HG03045 (cell line): Measurements from ENCODE around the gene MS4A15.
"Not testable (repeated sequence)": the region's sequence is repeated elsewhere in the genome, so short reads cannot be mapped to it uniquely, and the experiment has no call there.

Experiments used
- ATAC-seq: cut with Tn5 transposase; IDR thresholded peaks from one replicate; pipeline ENCODE4 v1.9.1; 2021; ENCODE audit warnings: mild to moderate bottlenecking, moderate library complexity; ENCODE audit not compliant: unreplicated experiment

MS4A15 gene

DNA sequence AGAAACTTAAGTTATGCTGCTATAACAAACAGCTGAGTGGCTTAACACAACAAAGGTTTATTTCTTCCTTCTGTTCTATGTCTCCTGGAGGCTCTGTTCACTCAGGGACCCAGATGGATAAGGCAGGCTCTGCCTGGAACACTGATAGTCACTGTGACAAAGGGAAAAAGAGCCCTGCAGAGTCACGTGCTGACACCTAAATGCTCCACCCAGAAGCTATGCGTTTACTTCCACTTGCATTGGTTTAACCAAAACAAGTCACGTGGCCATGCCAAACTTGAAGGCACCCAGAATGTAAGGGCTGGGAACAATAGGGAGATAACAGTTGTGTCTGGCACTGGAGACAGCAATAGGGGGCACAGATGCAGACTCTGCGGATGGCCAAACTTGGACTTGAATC is 3.4 kb upstream of the MS4A15 start:
- no peak for ATAC-seq

DNA sequence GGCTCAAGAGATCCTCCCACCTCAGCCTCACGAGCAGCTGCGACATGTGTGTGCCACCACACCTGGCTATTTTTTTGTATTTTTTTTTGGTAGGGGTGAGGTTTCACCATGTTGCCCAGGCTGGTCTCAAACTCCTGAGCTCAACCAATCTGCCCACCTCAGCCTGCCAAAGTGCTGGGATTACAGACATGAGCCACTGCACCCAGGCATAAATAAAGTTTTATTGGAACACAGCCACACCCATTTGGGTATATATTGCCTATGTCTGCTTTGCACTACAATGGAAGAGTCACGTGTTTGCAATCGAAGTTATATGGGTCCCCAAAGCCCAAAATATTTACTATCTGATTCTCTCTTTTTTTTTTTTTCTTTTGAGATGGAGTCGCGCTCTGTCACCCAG is 1.8 kb upstream of the MS4A15 start:
- ATAC-seq: no peak

DNA sequence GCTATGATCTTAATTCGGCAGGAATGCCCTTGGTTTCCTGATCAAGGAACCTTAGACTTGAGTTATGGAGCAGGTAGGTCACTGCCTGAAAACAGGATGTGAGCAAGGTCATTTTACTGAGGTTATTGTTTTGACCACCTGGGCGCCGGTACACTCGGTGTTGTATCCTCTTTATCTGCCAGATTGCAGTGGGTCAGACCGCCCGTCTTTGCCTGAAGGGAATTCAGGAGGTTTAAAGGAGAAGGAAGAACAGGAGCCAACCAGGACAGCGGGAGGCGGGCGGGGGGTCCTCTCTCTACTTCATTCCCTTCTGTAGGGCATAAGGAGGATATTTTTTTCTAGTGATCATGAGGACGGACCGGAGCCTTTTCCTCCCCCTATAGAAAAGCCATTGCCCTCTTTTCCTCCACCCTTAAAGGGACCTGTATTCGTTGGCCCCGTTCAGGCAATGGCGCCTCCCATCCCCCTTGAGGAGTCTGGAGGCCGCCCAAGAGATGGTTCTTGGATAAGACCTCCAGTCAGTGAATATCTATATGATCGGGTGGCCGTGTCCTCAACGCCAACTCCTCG is 649 bp downstream of the MS4A15 start:
- no peak for ATAC-seq

DNA sequence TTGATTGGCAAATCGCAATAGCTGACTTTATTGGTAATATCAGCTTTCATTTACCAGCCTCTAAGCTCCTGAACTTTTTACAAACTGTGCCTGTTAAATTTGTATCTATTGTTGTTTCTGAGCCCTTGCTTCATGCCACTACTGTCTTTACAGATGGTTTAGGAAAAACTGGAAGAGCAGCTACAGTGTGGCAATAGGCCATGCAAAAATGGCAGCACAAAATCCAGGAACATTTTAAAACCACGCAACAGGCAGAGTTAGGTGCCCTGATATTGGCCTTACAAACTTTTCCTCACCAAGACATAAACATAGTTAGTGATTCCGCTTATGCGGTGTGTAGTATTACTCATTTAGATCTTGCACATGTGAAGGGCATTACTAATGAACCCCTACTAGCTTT is 2.0 kb downstream of the MS4A15 start:
- not testable (repeated sequence) for ATAC-seq

DNA sequence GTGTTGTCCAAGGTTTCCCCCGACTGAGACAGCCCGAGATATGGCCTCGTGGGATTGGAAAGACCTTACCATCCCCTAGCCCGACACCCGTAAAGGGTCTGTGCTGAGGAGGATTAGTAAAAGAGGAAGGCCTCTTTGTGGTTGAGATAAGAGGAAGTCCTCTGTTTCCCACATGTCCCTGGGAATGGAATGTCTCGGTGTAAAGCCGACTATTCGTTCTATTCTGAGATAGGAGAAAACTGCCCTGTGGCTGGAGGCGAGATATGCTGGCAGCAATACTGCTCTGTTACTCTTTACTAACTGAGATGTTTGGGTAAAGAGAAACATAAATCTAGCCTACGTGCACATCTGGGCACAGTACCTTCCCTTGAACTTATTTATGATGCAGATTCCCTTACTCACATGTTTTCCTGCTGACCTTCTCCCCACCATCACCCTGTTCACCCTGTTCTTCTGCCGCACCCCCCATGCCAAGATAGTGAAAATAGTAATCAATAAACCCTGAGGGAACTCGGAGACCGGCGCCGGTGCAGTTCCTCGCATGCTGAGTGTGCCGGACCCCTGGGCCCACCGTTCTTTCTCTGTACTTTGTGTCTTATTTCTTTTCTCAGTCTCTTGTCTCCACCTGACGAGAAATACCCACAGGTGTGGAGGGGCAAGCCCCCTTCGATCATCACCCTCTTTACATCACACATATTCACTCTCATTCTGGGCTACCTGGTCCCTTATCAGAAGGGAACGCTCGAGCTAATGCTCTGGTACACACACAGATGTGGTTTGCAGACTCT is 3.0 kb downstream of the MS4A15 start:
- not testable (repeated sequence) for ATAC-seq

DNA sequence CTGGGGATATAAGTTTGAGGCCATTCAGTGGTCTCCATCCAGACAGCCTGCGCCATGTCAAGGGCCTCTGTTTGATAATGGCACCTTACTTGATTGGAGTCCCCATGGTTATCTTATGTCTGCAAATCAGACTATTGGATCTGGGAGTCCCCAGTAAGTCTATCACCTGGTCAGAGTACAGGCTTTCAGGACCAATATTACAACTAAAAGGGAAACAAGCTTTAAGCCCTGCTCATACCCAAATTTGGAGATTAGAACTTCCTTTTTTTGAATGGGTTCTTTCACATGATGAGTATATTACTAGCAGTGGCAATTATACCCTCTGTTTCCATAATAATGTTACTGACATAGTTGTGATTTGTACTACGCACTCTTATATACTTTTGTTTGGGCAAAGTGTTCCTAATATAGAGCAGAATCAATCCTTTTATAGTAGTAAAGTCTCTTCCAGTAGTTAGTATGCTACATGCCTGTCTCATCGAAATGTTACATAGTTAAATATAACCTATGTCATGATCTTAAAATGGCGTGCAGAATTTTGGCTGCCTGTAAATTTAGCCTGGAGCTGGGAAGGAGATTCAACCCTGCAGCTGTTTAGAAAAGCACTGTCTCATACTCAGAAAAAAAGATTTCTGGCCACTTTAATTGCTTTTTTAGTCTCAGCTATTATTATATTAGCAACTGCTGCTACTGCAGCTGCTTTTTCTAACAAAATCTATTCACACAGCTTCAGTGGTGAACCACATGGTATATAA is 4.9 kb downstream of the MS4A15 start:
- peak; percentile 27 for ATAC-seq

DNA sequence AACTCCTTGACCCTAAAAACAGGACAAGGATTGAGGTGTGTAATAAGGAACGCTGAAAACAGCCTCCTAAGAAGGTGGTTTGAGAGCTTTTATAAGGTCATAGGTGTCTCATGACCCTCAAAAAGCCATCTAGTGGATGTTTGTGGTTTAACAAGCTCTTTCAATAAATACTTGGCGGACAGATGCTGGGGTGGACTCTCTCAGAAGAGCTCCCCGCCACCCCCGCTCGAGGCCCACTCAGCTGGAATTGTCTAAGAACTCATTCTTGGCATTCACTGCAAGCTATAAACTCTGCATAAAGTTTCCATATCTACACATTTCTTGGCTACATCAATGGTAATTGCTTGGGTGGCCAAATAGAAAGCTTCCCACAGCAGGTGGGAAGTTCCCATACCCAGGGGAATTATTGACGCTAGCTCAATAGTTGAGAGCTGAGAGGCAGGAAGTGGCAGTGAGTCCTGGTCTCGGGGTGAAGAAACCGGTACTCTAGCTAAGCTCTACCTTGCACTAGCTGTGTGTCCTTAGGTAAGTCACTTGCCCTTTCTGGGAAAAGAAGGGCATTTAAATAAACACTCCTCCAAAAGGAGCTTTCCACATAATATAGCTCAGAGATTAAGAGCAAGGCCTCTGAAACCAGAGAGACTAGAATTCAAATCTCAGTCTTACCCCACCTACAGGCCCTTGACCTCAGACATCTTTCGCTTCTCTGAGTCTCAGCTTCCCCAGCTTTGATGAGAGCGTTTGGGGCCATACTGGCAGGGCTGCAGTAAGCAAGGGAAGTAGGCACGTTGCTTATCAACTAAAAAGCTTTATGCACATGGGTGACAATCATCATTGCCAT is 6.4 kb downstream of the MS4A15 start:
- peak; percentile 58 for ATAC-seq

DNA sequence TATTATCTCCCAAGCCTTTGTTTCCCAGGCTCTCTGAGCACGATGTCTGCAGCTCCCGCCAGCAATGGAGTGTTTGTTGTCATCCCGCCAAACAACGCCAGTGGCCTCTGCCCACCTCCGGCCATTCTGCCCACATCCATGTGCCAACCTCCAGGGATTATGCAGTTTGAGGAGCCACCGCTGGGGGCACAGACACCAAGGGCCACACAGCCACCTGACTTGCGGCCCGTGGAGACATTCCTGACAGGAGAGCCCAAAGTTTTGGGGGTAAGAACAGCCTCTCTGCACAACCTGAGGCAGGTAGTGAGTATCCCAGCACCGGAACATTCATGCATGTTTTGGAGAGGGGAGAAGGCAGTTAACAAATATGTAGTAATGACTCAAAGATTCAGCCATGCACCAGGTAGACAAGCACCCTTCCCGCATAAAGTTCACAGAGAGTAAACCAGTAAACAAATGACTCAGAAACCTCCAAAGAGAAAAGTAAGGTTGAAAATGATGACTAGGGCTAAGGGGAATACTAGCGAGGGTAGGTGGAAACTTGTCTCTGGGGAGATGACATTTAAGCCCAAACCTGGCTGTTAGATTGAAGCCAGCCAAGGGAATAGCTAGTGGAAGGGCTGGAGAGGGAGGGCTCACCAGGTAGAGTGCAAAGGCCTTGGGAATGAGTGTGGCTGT is 7.2 kb downstream of the MS4A15 start:
- ATAC-seq: peak; percentile 29

DNA sequence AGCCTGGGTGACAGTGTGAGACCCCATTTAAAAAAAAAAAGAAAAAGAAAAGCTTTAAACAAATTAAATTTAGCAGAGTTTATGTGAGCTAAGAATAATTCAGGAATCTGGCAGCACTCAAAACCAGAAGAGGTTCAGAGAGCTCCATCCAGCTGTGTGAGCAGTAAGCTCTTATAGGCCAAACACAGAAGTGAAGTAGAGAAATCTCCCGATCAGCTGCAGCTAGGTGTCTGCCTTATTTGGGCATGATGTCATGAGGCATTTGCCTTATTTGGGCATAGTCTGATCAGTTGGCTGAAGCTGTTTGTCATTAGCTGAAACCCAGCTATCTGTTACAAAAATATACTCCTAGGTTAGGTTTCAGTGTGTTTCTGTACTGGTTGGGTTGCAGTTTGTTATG is 8.2 kb downstream of the MS4A15 start:
- ATAC-seq: peak; percentile 41

DNA sequence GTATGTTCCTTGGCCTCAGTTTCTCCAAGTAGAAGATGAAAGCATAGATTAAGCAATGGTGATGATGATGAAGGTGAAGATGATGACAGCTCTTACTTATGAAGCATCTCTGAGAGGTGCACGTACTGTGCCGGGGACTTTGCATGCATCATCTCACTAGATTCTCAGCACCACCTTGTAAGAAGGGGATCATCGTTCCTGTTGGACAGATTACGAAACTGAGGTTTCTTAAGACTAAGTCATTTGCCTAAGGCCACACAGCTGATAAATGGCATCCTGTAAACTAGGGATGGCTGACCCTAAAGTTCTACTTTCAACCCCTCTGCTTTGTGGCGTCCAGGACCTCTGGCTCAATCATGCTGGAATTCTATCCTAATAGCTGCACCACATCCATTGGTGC is 8.7 kb downstream of the MS4A15 start:
- ATAC-seq: no peak

DNA sequence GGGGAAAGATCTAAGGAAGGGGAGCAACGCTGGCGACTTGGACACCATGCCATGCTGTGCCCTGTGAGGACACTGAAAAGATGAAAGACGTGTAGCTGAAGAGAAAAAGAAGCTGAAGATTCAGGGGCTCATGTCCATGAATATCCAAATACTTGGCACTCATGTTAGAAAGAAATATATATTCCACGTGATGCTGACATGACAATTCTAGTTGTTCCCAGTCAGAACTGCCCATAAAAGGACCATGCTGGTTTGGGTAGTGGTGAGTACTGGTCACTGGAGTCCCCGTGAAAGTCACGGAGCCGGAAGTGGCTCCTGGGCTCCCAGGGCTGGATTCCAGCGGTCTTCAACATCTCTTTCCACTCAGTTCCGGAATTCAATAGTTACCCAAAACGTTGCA is 9.9 kb downstream of the MS4A15 start:
- no peak for ATAC-seq

DNA sequence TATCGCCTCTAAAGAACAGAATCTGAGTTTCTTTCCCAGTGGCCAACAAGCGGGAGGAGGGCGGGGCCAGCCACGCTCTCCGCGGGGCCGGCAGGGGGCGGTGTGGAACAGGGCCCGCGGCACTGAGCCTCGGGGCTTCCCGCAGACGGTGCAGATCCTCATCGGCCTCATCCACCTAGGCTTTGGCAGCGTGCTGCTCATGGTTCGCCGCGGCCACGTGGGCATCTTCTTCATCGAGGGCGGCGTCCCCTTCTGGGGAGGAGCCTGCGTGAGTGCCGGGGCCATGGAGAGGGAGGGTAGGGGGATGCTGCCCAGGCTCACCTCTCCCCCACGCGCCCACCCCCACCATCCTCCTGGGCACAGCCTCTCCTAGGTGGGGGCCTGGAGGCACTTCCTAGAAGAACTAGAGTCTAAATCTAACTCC is 10.7 kb downstream of the MS4A15 start:
- no peak for ATAC-seq

DNA sequence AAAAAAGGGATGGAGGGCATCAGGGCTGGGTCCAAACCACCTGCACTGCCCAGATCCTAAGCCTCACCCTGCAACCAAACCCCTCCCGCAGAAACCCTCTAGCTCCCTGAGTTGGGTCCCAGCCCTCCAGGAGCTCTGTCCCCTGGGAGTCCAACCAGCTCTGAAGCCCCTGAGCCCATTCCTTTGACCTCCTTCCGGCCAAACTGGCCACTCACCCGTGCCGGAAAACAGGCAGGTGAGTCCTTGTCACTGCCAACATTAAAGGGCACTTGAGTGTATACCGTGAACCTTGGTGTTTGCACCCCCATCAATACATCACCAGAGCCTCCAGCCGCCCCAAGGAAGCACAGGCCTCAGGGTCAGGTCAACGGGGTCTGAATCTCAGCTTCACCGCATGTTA is 11.5 kb downstream of the MS4A15 start:
- no peak for ATAC-seq

DNA sequence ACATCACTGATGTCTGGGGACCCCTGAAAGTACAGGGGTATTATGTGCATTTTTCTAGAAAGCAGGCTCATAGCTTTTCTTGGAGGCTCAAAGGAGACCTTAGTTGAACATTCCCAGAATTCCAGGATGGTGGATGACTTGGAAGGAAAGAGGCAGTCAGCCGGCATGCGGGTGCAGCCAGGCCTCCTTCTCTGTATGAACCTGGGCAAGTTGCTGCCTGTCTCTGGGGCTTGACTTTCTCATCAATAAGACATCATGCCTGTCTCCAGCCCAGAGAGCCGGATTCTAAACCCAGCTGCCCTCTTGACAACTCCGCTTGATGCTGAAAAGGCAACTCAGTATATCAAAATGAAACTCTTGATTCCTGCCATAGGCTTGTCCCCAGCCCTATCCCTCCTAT is 12.6 kb downstream of the MS4A15 start:
- no peak for ATAC-seq

DNA sequence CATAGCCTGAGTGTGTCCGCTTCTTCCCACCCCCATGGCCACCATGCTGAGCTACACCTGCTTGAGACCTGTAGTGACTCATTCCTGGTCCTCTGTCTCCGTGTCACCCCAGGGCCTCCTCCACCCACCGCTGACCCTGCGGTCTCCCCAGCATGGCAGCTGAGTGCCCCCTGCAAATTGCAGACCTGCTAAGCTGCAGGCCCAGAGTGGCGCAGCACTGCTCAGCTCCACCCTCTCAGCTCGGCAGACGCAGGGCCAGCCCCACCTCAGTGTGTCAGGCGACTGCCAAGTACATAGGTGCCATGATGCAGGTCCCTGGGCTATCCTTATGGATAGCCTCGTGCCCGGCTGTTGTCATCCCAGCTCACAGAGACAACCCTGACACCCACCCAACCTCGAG is 13.1 kb downstream of the MS4A15 start:
- no peak for ATAC-seq

DNA sequence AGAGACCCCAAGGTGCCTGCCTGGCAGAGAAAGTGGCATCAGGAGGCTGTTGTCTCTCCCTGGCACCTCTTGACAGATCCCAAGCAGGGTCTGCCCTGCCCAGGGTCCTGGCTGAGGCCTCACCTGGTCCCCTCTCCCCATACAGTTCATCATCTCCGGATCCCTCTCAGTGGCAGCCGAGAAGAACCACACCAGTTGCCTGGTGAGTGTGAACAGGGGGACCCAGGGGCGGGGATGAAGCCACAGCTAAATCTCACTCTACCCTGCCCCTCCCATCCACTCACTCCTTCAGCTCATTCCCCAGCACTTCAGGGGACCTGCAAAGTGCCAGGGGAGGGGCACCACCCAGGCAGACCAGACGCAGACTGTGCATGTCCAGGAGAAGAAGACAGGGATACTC is 14.5 kb downstream of the MS4A15 start:
- ATAC-seq: no peak

DNA sequence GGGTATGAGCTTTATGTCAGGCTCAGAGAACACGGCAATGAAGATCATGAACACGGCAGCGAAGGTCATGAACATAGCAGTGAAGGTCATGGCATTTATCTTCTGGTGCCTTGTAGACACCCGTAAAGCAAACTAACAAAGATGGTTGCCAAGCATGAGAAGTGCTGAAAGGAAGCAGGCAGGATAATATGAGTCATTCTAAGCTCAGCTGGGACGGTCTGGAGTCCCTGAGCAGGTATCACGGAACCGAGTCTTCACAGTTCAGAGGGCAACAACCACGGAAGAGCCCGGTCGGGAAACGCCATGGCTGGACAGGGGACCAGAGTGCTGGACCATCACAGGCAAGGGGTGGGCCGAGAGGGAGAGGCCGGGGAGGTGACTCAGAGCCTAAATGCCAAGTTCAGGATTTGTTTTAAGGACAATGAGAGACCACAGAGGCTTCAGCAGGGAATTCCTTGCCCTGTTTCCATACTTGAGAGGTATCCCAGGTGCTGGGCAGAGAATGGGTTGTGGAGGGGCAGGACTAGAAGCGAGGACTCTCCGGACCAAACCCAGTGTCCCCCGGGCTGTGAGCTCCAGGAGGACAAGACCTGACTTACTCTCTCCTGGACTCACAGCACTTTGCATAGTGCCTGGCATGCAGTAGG is 15.3 kb downstream of the MS4A15 start:
- no peak for ATAC-seq

DNA sequence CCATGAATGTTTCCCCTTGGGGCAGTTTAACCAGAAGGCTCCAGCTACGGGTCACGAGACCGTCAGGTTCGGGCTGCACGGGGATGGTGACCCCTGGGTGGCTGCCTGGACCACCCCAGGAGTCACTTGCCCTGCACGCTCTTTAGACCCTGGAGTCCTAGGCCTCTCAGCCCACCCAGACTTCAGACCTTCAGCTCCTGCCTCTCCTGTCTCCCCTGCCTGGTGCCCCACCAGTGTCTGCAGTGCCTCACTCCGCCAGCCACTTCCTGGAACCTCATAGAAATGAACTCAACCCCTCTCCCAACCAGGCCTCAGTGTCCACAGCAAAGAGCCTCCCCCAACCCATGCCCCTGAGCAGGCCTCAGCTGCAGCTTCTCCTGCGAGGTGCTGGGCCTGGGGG is 16.0 kb downstream of the MS4A15 start:
- no peak for ATAC-seq

DNA sequence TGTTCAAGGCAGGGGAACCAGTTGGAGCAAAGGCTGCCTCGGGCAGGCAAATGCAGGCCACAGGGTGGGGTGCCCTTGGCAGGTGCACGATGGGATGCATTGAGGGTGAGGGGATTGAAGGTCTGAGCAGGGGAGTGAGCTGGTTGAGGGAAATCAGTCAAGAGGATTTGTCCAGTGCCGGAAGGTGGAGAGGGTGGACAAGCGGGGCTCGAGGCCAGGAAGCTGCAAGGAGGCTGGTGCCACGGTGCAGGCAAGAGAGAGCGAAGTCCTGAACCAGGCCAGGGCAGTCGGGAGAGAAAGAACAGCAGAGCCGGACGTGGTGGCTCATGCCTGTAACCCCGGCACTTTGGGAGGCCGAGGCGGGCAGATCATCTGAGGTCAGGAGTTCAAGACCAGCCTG is 18.1 kb downstream of the MS4A15 start:
- ATAC-seq: no peak

DNA sequence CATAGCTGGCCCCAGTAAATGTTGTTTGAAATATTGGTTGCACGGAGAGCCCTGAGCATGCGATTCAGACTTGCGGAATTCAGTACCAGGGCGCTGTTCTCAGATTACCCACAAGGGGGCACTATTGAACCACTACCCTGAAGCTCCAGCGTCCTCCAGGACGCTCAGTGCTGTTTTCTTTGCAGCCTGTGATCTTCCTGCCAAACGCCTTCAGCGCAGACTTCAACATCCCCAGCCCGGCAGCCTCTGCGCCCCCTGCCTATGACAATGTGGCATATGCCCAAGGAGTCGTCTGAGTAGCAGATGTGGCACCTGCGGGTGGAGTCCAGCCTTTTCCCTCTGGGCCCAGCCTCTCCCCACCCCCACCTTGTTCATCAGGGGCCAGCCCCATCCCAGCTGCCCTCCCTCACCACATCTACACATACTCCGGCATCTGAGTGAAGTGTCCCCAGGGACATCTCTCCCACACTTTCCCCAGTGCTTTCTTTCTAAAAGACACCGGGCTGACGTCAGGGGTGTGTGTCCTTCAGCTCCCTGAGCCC is 18.8 kb downstream of the MS4A15 start:
- peak; percentile 70 for ATAC-seq
